Measurements from ENCODE around the gene LAD1. TPM values are rescaled to one million over a fixed set of nuclear protein-coding genes. Genes with fewer than 3 reads are reported as not detected.
A peak's percentile ranks its signal among the peaks of the same experiment; 100 is the strongest.

The LAD1 gene
- total RNA-seq, 1 donor from 2014 or later: 68.6 TPM

DNA sequence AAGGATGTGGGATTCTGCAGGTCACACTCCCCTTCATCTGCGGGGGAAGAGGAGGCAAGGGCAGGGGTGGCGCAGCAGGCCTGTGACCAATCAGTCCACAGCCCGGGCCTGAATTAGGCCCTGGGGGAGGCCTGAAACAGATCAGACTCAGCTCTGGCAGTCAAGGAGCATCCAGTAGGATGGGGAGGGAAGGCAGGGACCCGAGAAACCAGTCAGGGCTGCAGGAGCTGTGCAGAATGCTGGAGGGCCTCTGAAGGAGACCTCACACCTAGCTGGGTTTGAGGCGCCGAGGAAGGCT, 34.4 kb downstream of the LAD1 start:
- DNase-seq (ENCODE audit: low read depth): no peak

GRCh38 chr1:201363467-201363866, 35.7 kb downstream of the LAD1 start:
- no peak for DNase-seq (ENCODE audit: low read depth)

- no peak for DNase-seq (ENCODE audit: low read depth)
These were observed 36.2 kb downstream of the LAD1 start for GRCh38 chr1:201362906-201363305.

DNA sequence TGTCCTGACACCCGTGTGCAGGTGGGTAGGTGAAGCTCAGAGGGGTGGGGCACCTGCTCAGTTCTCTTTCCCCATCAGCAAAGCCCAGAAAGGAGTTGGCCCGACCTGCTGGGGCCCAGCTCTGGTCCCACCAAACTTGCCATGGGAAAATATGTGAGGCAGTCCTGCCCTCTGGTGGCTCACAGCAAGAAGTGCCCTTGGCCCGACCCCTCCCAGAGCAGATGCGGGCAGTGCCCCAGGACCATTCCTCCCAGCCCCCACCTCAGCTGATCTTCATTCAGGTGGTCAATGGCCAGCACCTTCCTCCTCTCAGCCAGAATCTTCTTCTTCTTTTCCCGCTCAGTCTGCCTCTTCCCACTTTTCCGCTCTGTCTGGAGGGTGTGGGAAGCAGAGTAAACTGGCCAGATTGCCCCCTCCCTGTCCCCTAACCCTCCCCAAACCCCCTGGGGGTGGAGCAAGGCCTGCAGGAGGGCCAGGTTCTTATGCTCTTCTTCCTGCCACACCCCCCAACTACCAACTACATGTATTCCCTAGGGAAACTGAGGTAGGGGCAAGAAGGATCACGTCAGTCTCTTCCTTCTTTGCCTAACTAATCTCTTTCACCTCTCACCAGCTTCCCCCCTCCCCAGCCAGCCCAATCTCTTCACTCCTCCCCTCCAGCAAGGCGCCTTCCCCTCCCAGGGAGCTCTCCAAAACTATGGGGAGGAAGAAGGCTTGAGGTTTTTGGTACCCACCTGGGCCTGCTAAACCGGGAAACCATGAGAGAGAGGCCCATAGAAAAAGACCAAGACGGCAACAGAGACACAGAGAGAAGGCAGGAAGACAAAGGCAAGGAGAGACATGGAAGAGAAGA, 37.2 kb downstream of the LAD1 start:
- peak; percentile 9 for DNase-seq (ENCODE audit: low read depth)

GRCh38 chr1:201360901-201361651, 38.0 kb downstream of the LAD1 start:
- DNase-seq (ENCODE audit: low read depth): no peak

DNA sequence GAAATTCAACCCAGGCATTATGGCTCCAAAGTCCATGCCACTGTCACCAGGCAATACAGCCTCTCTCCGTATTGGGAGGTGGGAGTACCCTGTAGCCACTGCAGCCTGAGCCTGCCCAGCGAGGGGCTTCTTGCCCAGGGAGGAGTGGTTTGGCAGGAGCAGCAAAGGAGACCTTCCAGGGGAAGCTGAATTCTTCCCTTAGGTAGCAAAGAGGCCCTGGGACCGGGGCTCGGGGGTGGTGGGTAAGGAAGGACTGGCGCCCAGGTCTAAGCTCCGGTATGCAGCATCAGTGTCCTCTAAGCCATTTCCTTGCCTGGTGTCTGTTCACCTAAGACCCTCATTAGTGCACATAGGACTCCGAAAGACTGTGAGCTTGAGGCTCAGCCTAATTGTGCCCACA, 38.6 kb downstream of the LAD1 start:
- no peak for DNase-seq (ENCODE audit: low read depth)

GRCh38 chr1:201359873-201360210, 39.3 kb downstream of the LAD1 start:
- no peak for DNase-seq (ENCODE audit: low read depth)

GRCh38 chr1:201359031-201359872, 39.9 kb downstream of the LAD1 start:
- DNase-seq (ENCODE audit: low read depth): no peak

DNA sequence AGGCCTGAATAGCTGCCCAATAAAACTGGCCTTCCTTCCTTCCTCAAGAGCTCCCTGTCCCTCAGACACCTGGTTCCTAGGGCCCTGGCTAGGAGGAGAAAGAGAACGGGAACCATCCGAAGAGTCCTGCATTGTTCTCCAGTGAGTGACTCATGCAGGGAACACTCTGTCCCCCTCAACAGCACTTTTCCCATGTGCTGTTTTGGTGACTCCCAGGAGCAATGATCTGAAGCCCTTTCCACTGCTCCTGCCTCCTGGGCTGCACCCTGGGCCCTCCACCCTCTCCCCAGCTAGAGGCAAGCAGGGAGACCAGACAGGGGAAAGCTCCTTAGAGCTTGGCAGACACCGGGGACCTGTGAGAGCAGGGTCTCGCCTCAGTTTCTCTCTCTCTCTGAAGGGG, 40.5 kb downstream of the LAD1 start:
- peak; percentile 79 for DNase-seq (ENCODE audit: low read depth)

DNA sequence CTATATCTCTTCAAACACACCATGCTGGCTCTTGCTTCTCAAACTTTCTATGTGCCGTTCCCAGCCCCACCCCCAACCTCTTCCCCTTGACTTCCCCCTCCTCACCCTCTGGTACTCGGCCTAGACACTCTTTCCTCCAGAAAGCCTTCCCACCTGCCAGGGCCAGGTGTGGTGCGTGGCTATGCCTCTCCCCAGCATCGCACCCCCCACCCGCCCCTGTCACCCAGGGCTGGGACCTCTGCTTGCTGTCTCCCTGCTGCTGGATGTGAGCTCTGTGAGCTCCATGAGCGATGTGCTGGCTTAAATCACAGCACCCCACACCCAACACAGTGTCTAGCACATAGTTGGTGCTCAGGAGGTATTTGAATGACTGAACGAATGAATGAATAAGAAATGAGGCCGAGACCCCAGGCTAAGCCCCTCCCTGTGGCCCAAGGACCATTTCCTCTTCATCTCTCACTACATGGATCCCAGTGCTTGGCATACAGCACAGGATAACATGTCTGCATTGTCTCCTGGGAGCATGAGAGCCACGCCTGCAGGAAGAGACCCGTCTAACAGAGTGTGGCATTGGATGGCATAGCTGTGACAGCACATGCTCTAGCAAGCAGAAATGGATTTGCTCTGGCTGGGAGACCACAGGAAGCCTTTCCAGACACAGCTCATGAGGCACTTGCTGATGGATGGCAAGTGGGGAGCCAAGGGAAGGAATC, 41.3 kb downstream of the LAD1 start:
- no peak for DNase-seq (ENCODE audit: low read depth)

- no peak for DNase-seq (ENCODE audit: low read depth)
These were observed 41.9 kb downstream of the LAD1 start for GRCh38 chr1:201357211-201357610.

DNA sequence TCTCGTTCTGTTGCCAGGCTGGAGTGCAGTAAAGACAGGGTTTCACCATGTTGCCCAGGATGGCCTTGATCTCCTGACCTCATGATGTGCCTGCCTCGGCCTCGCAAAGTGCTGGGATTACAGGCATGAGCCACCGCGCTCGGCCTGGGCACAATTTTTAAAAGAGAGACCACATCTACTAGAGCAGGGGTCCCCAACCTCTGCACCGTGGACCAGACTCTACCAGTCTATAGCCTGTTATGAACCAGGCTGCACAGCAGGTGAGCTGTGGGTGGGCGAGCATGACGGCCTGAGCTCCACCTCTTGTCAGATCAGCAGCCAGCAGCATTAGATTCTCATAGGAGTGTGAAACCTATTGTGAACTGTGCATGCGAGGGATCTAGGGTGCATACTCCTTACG, 42.4 kb downstream of the LAD1 start:
- no peak for DNase-seq (ENCODE audit: low read depth)

DNA sequence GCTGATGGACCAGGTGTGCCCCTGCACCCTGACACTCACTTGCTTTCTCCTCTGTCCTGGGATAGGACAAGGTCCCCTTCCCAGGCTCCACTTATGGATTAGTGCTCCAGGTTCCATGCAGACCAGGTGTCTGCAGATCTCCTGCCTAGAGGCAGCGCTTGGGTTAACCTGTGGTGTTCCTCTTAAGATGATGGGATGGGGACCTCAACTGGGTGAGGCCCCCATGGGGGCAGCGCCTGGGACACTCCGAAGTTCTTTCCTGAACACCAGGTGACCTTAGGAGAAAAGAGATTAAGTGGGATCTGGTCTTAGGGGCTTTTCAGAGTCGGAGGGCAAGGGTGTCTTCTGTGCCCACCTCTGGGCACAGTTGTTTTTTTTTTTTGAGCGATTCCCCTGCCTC, 42.9 kb downstream of the LAD1 start:
- DNase-seq (ENCODE audit: low read depth): no peak

DNA sequence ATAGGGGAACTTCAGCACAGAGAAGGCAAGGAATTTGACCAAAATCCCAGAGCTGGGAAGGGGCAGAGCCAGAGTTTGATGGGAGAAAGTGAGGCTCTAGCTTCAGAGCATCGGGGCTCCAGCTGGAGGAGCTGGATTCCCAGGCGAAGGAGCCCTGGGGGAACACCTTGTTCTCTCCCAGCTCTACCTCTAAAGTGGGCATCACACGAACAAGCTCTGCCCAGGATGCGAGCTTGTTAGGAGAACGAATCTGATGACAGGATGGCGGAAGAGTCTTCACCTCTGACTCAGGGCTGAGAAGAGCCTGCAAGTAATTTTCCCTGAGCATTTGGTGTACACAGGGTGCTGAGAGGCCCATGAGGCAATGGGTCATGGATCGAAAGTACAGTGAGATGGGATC, 43.7 kb downstream of the LAD1 start:
- no peak for DNase-seq (ENCODE audit: low read depth)

- no peak for DNase-seq (ENCODE audit: low read depth)
These were observed 44.2 kb downstream of the LAD1 start for GRCh38 chr1:201354901-201355295.

- DNase-seq (ENCODE audit: low read depth): no peak
These were observed 44.8 kb downstream of the LAD1 start for GRCh38 chr1:201354151-201354900.

DNA sequence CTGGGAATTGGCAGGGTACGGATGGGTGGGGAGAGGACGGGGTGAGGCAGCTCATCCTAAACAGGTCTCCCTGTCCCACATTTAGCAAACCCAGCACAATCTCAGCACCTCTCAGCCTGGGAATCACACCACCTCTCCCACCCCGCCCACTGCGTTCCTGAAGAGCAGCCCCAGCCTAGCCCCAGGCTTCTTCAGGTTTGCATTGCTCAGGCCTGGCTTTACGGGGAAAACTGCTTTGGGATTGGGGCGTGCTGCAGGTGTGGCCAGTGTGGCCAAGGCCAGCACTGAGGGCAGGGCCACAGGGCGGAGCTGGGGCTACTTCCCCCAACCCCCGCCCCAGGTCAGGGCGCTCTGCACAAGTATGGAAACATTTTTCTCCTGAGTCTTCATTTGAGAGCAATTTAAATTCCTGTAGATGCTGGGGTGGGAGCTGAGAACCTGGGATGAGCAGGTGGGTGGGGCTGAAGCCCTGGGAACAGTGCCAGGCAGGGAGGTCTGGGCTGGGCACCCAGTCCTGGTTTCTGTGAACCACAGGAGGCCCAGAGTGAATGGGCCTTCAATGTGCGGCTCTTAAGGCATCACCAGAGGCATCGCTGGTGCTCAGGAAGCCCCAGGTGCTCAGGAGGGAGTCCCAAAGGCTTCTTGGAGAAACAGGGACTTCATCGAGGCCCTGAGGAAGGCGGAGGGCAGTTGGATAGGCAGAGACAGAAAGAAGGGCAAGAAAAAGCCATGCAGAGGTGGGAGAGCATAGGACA, 45.8 kb downstream of the LAD1 start:
- no peak for DNase-seq (ENCODE audit: low read depth)

DNA sequence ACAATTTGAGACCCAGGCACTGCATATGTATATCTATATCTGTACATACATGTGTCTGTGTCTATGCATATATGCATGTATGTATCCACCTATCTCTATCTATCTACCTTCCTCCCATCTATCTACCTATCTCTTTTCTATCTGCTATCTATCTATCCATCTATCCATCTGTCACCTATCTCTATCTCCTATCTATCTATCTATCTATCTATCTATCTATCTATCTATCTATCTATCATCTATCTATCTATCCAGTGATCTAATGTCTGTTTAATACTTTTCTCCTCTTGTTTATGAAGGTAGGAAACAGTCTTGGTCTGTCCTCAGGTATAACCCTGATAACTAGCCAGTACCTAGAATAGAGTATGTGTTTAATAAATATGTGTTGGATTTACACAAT, 47.5 kb downstream of the LAD1 start:
- no peak for DNase-seq (ENCODE audit: low read depth)

DNA sequence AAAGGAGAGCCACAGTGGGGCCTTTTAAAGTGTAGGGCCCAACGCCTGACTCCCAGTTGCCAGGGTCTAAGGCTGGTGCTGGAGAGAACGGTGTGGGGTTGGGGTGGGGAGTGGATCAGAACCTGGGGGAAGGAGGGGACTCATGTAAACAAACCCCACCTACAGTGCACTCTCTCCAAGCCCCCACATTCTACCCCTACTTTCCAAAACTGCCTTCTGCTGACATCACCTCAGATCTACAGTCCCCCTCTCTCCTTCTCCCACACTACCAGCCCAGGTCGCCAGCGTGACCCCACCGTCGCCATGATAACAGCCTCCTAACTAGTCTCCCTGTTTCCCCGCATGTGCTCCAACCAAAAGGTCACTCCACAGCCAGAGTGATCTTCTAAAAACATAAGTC, 48.2 kb downstream of the LAD1 start:
- no peak for DNase-seq (ENCODE audit: low read depth)

DNA sequence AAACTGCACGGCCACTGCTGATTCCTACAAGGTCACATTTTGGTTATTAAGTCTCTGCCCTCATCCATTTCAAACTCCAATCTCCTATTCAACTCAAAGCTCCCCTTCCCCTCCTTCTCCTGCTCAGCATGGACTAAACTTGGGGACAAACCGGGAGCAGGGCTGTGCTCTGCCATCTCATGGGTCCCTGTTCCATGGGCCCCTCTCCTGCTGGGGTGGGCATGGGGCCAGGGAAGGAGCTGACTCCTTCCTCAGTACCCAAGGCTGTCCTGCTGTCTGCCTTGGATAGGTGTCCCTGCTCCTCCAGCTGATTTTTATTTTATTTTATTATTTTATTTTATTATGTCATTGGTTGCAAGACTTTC, 48.8 kb downstream of the LAD1 start:
- DNase-seq (ENCODE audit: low read depth): no peak

DNA sequence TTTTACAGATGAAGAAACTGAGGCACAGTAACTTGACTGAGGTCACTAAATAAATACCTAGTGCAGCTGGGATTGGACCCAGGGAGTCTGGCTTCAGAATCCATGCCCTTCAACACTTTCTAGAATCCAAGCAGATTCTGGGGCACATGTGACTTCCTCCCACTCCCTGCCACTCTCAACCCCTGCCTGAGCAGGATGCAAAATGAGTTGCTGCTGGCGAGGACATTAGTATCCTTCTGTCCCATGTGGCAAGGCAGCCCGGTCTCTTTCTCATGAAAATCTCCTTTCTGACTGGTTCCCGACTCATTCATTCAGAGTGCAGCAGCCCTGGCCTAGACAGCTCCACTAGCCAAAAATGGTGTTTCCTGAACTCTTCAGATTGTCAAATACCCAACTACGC, 50.0 kb downstream of the LAD1 start:
- DNase-seq (ENCODE audit: low read depth): no peak

Measured in renal cortical epithelial cell (primary cell).